HG02588 (cell line): Measurements from ENCODE around the gene KRTAP12-2.
"Not testable (repeated sequence)": the region's sequence is repeated elsewhere in the genome, so short reads cannot be mapped to it uniquely, and the experiment has no call there.

Experiments used
- ATAC-seq: cut with Tn5 transposase; IDR thresholded peaks from one replicate; pipeline ENCODE4 v1.9.1; 2021; ENCODE audit warnings: mild to moderate bottlenecking, moderate library complexity; ENCODE audit not compliant: unreplicated experiment

The KRTAP12-2 gene

GRCh38 chr21:44653656-44654575, 12.8 kb downstream of the KRTAP12-2 start:
- no peak for ATAC-seq

DNA sequence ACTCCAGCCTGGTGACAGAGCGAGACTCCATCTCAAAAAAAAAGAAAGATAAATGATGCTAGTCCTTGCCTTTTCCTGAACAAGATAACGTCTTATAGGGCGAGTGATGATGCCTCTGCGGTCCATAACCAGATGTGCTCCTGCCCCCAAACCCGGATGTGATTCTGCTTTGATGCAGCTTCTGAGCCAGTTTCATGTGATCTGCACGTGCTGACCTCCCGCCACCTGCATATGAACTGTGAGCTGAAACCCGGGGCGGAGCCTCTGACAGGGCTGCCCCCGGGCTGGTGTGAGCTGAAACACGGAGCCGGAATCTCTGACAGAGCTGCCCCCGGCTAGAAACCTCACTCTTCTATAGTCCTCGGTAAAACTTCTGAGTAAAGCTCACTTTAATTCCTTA, 13.6 kb downstream of the KRTAP12-2 start:
- no peak for ATAC-seq

DNA sequence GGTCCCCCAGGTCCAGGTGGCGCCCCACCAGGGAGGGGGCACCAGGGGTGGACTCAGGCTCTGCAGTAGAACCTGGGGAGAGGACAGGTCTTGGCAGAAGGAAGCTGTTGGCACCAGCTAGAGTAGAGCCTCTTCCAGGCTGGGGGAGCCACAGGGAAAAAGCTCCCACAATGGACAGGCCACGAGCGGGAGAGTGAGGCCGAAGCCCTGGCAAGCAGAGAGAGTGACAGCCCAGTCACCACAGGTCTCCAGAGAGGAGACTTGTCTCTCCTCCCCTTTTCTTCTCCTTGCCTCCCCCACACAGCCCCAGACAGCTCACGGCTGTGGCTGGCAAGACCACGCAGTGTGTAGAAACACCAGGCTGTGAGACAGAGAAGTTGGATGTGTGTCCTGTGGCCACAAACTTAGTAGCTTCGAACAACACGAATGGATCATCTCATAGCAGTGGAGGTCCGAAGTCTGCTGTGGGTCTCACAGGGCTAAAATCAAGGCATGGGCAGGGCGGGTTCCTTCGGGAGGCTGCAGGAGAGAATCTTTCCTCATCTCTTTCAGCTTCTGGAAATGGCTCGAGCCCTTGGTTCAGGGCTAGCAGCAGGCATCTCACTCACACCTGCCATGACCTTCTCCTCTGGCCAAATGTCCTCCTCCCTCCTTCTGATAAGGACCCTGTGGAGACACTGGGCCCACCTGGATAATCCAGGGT, 15.6 kb downstream of the KRTAP12-2 start:
- ATAC-seq, result no peak

GRCh38 chr21:44650265-44650972, 16.3 kb downstream of the KRTAP12-2 start:
- ATAC-seq, result no peak

DNA sequence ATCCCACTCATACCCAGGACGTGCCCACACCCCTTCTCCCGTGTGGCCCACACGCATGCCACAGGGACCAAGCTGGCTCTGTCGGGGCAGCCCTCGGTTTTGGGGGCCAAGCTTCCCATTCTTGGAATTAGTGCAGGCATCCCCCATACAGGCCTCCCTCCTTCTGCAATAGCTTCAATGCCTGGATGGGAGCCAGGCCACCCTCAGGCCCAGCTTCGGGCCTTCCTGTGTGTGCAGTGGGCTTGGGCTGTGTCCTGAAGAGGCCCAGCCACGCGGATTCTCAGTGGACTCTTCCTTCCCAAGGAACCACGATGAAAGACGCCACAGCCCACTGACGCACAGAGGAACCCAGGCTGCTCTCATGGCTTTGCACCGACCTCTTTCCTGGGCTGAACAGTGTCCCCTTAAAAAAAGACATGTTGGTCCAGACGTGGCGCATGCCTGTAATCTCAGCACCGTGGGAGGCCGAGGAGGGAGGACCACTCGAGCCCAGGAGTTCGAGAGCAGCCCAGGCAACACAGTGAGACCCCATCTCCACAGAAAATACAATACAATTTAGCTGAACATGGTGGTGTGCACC, 17.1 kb downstream of the KRTAP12-2 start:
- ATAC-seq, result no peak

DNA sequence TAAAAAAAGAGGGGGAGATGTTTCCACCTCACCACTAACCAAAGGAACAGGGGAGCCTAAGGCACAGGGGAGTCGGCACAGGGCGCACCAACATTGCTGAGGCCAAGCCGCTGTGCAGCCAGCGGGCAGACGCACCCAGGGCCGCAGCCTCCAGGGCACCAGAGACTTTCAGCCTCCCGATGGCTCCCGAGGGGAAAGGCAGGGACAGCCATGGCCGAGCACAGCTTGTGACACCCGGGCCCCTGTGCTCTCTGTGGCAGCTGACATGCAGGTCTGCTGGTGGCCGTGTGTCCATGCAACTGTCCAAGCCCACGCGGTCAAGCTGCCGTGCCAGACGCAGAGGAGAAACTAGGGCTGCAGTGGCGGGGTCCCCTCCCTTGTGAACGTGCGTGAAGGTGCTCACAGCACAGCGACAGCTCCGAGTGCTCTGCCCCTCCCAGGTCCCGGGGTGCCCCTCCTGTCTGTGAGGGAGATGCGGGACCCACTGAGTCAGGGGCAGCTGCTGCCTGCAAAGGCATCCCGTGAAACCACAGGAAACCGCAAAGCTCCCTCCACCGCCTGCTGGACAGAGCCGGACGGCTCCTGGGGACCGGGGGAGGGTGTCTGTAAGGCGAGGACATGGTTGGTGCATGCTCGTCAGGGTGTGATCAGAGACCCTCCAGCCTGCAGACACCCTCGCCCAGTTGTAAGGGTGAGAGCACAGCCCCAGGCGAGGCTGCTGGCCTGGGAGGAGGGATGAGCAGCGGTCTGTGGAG, 18.0 kb downstream of the KRTAP12-2 start:
- ATAC-seq, result no peak

DNA sequence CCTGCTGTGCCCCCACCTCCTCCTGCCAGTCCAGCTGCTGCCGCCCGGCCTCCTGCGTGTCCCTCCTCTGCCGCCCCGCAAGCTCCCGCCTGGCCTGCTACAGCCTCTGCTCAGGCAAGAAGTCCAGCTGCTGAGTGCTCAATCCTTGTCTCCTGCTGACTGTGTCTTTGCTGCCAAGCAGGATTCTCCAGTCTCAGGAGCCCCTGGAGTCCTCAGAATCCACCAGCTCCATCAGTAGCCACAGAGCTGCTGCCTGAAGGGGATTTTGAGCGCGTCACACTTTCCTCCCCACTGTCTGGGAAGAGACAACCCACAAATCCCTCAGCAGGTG, 19.5 kb downstream of the KRTAP12-2 start:
- no peak for ATAC-seq

- ATAC-seq, result not testable (repeated sequence)
Measured at GRCh38 chr21:44646366-44647221, 20.1 kb downstream of the KRTAP12-2 start, which contains the start of gene KRTAP10-11. Gene KRTAP10-11, plus strand, starts transcription at chr21:44646414. Its CDS starts 45 bp downstream, at chr21:44646459.

- ATAC-seq, result no peak
Measured at GRCh38 chr21:44644878-44645277, 21.8 kb downstream of the KRTAP12-2 start.

GRCh38 chr21:44643741-44644310, 22.9 kb downstream of the KRTAP12-2 start:
- no peak for ATAC-seq

GRCh38 chr21:44640761-44641160, 26.0 kb downstream of the KRTAP12-2 start:
- no peak for ATAC-seq

GRCh38 chr21:44639331-44639655, 27.4 kb downstream of the KRTAP12-2 start:
- ATAC-seq, result no peak

GRCh38 chr21:44638506-44639330, 28.0 kb downstream of the KRTAP12-2 start:
- not testable (repeated sequence) for ATAC-seq

DNA sequence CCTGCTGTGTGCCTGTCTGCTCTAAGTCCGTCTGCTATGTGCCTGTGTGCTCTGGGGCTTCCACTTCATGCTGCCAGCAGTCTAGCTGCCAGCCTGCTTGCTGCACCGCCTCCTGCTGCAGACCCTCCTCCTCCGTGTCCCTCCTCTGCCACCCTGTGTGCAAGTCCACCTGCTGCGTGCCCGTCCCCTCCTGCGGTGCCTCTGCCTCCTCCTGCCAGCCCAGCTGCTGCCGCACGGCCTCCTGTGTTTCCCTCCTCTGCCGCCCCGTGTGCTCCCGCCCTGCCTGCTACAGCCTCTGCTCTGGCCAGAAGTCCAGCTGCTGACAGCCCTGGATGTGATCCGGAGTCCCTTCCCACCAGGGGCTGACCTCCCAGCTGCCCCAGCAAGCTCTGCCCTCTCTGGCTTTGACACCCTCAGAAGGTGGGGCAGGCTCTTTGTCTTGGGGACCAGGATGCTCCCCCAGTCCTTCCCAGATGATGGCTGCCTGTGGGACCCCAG, 28.8 kb downstream of the KRTAP12-2 start:
- ATAC-seq, result not testable (repeated sequence)

DNA sequence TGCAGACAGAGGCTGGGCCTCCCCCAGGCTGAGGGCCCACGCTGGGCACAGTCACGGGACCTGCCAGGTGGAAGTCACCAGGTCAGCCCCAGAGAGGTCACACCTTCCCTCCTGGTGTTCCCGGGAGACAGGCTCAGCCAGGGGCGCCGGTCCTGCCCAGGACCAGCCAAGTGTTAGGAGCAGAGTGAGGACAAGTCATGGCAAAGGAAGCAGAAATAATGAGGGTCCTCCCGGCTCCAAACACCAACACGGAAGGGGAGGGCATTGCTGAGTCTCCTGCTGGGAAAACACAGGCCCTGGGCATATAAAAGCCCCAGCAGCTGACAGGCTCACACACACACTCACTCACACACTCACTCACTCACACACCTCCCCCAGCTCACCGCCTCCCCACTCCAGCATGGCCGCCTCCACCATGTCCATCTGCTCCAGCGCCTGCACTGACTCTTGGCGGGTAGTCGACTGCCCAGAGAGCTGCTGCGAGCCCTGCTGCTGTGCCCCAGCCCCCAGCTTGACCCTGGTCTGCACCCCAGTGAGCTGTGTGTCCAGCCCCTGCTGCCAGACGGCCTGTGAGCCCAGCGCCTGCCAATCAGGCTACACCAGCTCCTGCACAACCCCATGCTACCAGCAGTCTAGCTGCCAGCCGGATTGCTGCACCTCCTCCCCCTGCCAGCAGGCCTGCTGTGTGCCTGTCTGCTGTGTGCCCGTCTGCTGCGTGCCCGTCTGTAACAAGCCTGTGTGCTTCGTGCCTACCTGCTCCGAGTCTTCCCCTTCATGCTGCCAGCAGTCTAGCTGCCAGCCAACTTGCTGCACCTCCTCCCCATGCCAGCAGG, 29.5 kb downstream of the KRTAP12-2 start, which contains the start of gene KRTAP10-10:
Gene KRTAP10-10 (plus strand): TSS at position 339 of the 833 bp plus-strand sequence. CDS start 62 bp downstream, at position 401.
- ATAC-seq, result no peak

- ATAC-seq, result no peak
Measured at GRCh38 chr21:44636209-44637017, 30.3 kb downstream of the KRTAP12-2 start.
